ENCODE measurements around the gene ZBTB7B. TPM values are rescaled to one million over a fixed set of nuclear protein-coding genes. Genes with fewer than 3 reads are reported as not detected.

The ZBTB7B gene
- total RNA-seq, 1 donor from 2014 or later = 8.1 TPM

GRCh38 chr1:154970631-154971340, 31.8 kb upstream of the ZBTB7B start, which contains the start of gene SHC1:
Gene SHC1, minus strand, starts transcription at chr1:154970747. Its CDS starts 221 bp downstream, at chr1:154970526.
- Mint-ChIP-seq H3K27ac (ENCODE audit: unreplicated experiment) (peak within 1 kb of the TSS; percentile 98), H3K36me3 (ENCODE audit: unreplicated experiment) (no peaks in the 10 kb centered on the region), H3K4me1 (ENCODE audit: low read depth, unreplicated experiment) (peaks cover 31% of the 10 kb centered on the region), H3K9me3 (ENCODE audit: unreplicated experiment) (peaks cover 6% of the 10 kb centered on the region), H3K27me3 (ENCODE audit: unreplicated experiment) (peaks cover 9% of the 10 kb centered on the region), H3K4me3 (ENCODE audit: unreplicated experiment) (peak within 1 kb of the TSS; percentile 98)
- DNase-seq = peak; percentile 92
- no peak for TF ChIP-seq CTCF (IDR thresholded peaks at IDR 0.05; ENCODE audit: partially characterized antibody, unreplicated experiment)

- peak overlapping the region; percentile 98 for H3K27ac Mint-ChIP-seq (ENCODE audit: unreplicated experiment)
- H3K4me3 Mint-ChIP-seq (ENCODE audit: unreplicated experiment) = peak overlapping the region; percentile 98
- TF ChIP-seq CTCF (IDR thresholded peaks at IDR 0.05; ENCODE audit: partially characterized antibody, unreplicated experiment) = no peak
- H3K36me3 Mint-ChIP-seq (ENCODE audit: unreplicated experiment) = no peaks in the 10 kb centered on the region
- no peak for DNase-seq
- H3K27me3 Mint-ChIP-seq (ENCODE audit: unreplicated experiment) = peaks cover 9% of the 10 kb centered on the region
- peaks cover 6% of the 10 kb centered on the region for H3K9me3 Mint-ChIP-seq (ENCODE audit: unreplicated experiment)
- H3K4me1 Mint-ChIP-seq (ENCODE audit: low read depth, unreplicated experiment) = peaks cover 31% of the 10 kb centered on the region
Observed at GRCh38 chr1:154971341-154971998, 31.1 kb upstream of the ZBTB7B start.

GRCh38 chr1:154972213-154972516, 30.4 kb upstream of the ZBTB7B start:
- H3K4me3 Mint-ChIP-seq (ENCODE audit: unreplicated experiment) = peak overlapping the region; percentile 82
- H3K27ac Mint-ChIP-seq (ENCODE audit: unreplicated experiment) = peak overlapping the region; percentile 89
- no peak for DNase-seq
- H3K9me3 Mint-ChIP-seq (ENCODE audit: unreplicated experiment) = peaks cover 5% of the 10 kb centered on the region
- TF ChIP-seq CTCF (IDR thresholded peaks at IDR 0.05; ENCODE audit: partially characterized antibody, unreplicated experiment) = no peak
- peaks cover 31% of the 10 kb centered on the region for H3K4me1 Mint-ChIP-seq (ENCODE audit: low read depth, unreplicated experiment)
- H3K36me3 Mint-ChIP-seq (ENCODE audit: unreplicated experiment) = no peaks in the 10 kb centered on the region
- H3K27me3 Mint-ChIP-seq (ENCODE audit: unreplicated experiment) = peaks cover 9% of the 10 kb centered on the region

- Mint-ChIP-seq H3K27ac (ENCODE audit: unreplicated experiment) (peak overlapping the region; percentile 89), H3K4me1 (ENCODE audit: low read depth, unreplicated experiment) (peaks cover 31% of the 10 kb centered on the region), H3K36me3 (ENCODE audit: unreplicated experiment) (no peaks in the 10 kb centered on the region), H3K4me3 (ENCODE audit: unreplicated experiment) (peak overlapping the region; percentile 82), H3K27me3 (ENCODE audit: unreplicated experiment) (peaks cover 9% of the 10 kb centered on the region), H3K9me3 (ENCODE audit: unreplicated experiment) (peaks cover 3% of the 10 kb centered on the region)
- no peak for TF ChIP-seq CTCF (IDR thresholded peaks at IDR 0.05; ENCODE audit: partially characterized antibody, unreplicated experiment)
- no peak for DNase-seq
Observed at GRCh38 chr1:154972517-154973343, 29.9 kb upstream of the ZBTB7B start.

Data from glutamatergic neuron (in vitro differentiated cells).